ENCODE results near the gene GH1. TPM values are rescaled to one million over a fixed set of nuclear protein-coding genes. Genes with fewer than 3 reads are reported as not detected.
"Not testable (repeated sequence)": the region's sequence is repeated elsewhere in the genome, so short reads cannot be mapped to it uniquely, and the experiment has no call there.

The GH1 gene
- total RNA-seq, 1 donor from 2014 or later = not detected

- DNase-seq (no peak), ATAC-seq (ENCODE audit: poor library complexity) (no peak)
- intact Hi-C loops (cut with DNase I) = loop anchor here (10.0 kb wide), 1 partner anchor 114 kb away; the partner anchor contains the start of gene ICAM2
Measured at GRCh38 chr17:63911041-63911635, 7.5 kb downstream of the GH1 start, which contains the start of gene CSHL1. Gene CSHL1, minus strand, starts transcription at chr17:63911258. Its CDS starts 62 bp downstream, at chr17:63911196.

- intact Hi-C loops (cut with DNase I) = loop anchor here (10.0 kb wide), 1 partner anchor 115 kb away; the partner anchor contains the start of gene ICAM2
- ATAC-seq (ENCODE audit: poor library complexity) (no peak), DNase-seq (no peak)
Measured at GRCh38 chr17:63910096-63910495, 8.5 kb downstream of the GH1 start.

GRCh38 chr17:63909586-63909985, 9.1 kb downstream of the GH1 start:
- intact Hi-C loops (cut with DNase I); ATAC-seq (ENCODE audit: poor library complexity); DNase-seq: not testable (repeated sequence)

GRCh38 chr17:63907161-63907778, 11.4 kb downstream of the GH1 start:
- intact Hi-C loops (cut with DNase I); ATAC-seq (ENCODE audit: poor library complexity); DNase-seq: not testable (repeated sequence)

- DNase-seq; intact Hi-C loops (cut with DNase I); ATAC-seq (ENCODE audit: poor library complexity): not testable (repeated sequence)
Measured at GRCh38 chr17:63904796-63905195, 13.8 kb downstream of the GH1 start.

GRCh38 chr17:63903787-63904201, 14.8 kb downstream of the GH1 start:
- ATAC-seq (ENCODE audit: poor library complexity); intact Hi-C loops (cut with DNase I); DNase-seq: not testable (repeated sequence)

GRCh38 chr17:63901971-63902370, 16.7 kb downstream of the GH1 start:
- DNase-seq; ATAC-seq (ENCODE audit: poor library complexity); intact Hi-C loops (cut with DNase I): not testable (repeated sequence)

GRCh38 chr17:63898899-63899798, 19.5 kb downstream of the GH1 start:
- intact Hi-C loops (cut with DNase I); ATAC-seq (ENCODE audit: poor library complexity); DNase-seq: not testable (repeated sequence)

GRCh38 chr17:63896524-63897354, 21.9 kb downstream of the GH1 start, which contains the start of gene CSH1:
Gene CSH1, minus strand, starts transcription at chr17:63896574. Its CDS starts 63 bp downstream, at chr17:63896511.
- ATAC-seq (ENCODE audit: poor library complexity); DNase-seq; intact Hi-C loops (cut with DNase I): not testable (repeated sequence)

- DNase-seq; ATAC-seq (ENCODE audit: poor library complexity); intact Hi-C loops (cut with DNase I): not testable (repeated sequence)
Measured at GRCh38 chr17:63894821-63895220, 23.8 kb downstream of the GH1 start.

- ATAC-seq (ENCODE audit: poor library complexity); intact Hi-C loops (cut with DNase I); DNase-seq: not testable (repeated sequence)
Measured at GRCh38 chr17:63894021-63894420, 24.6 kb downstream of the GH1 start.

- DNase-seq; ATAC-seq (ENCODE audit: poor library complexity); intact Hi-C loops (cut with DNase I): not testable (repeated sequence)
Measured at GRCh38 chr17:63892316-63893037, 26.2 kb downstream of the GH1 start.

- intact Hi-C loops (cut with DNase I); DNase-seq: not testable (repeated sequence)
- peak; percentile 82 for ATAC-seq (ENCODE audit: poor library complexity)
Measured at GRCh38 chr17:63889026-63889848, 29.4 kb downstream of the GH1 start.

GRCh38 chr17:63885119-63885518, 33.5 kb downstream of the GH1 start:
- DNase-seq; intact Hi-C loops (cut with DNase I); ATAC-seq (ENCODE audit: poor library complexity): not testable (repeated sequence)

GRCh38 chr17:63882626-63883126, 36.0 kb downstream of the GH1 start:
- intact Hi-C loops (cut with DNase I); DNase-seq; ATAC-seq (ENCODE audit: poor library complexity): not testable (repeated sequence)

- ATAC-seq (ENCODE audit: poor library complexity) = peak; percentile 72
- intact Hi-C loops (cut with DNase I) = no loop called here
- no peak for DNase-seq
Measured at GRCh38 chr17:63881935-63882601, 36.6 kb downstream of the GH1 start, which contains the start of gene GH2. Gene GH2, minus strand, starts transcription at chr17:63881944. Its CDS starts 143 bp downstream, at chr17:63881801.

Data from Right ventricle myocardium superior (tissue), 1 donor.